ENCODE results near the gene KIRREL2.

- TF ChIP-seq HMGXB4 (CRISPR knock-in tag; IDR thresholded peaks at IDR 0.05) (no peak), ZBTB7A (IDR thresholded peaks at IDR 0.05; ENCODE audit: borderline replicate concordance, control insufficient read depth, low read depth, low read length) (no peak), CTCF (IDR thresholded peaks at IDR 0.05 in 2 of 3, conservative IDR thresholded peaks at IDR 0.05 in 1 of 3; ENCODE audit: insufficient read depth in 2 of 3, low read depth in 1 of 3, low read length in 3 of 3) (no peak), FOXP4 (CRISPR knock-in tag; IDR thresholded peaks at IDR 0.05; ENCODE audit: borderline replicate concordance) (no peak), MYNN (IDR thresholded peaks at IDR 0.05) (no peak), MYNN (CRISPR knock-in tag; IDR thresholded peaks at IDR 0.05) (no peak), HNRNPUL1 (IDR thresholded peaks at IDR 0.05; ENCODE audit: low read length) (no peak), NR2C2 (CRISPR knock-in tag; IDR thresholded peaks at IDR 0.05) (no peak), NR2C2 (tag; IDR thresholded peaks at IDR 0.05) (no peak), GABPA (tag; conservative IDR thresholded peaks at IDR 0.05; ENCODE audit: low read depth) (no peak), POLR2AphosphoS2 (IDR thresholded peaks at IDR 0.05; ENCODE audit: low read length) (no peak)
Measured at GRCh38 chr19:35887197-35887596, 30.5 kb downstream of the KIRREL2 start.
